GM19463 (cell line): ENCODE results near the gene DDC.
"Not testable (repeated sequence)": the region's sequence is repeated elsewhere in the genome, so short reads cannot be mapped to it uniquely, and the experiment has no call there.

Experiments used
- ATAC-seq: cut with Tn5 transposase; IDR thresholded peaks from one replicate; pipeline ENCODE4 v1.9.1; 2021; ENCODE audit warnings: mild to moderate bottlenecking, moderate library complexity; ENCODE audit not compliant: unreplicated experiment

DDC gene

GRCh38 chr7:50556247-50556991 lies 8.8 kb downstream of the DDC start:
- ATAC-seq: no peak

DNA sequence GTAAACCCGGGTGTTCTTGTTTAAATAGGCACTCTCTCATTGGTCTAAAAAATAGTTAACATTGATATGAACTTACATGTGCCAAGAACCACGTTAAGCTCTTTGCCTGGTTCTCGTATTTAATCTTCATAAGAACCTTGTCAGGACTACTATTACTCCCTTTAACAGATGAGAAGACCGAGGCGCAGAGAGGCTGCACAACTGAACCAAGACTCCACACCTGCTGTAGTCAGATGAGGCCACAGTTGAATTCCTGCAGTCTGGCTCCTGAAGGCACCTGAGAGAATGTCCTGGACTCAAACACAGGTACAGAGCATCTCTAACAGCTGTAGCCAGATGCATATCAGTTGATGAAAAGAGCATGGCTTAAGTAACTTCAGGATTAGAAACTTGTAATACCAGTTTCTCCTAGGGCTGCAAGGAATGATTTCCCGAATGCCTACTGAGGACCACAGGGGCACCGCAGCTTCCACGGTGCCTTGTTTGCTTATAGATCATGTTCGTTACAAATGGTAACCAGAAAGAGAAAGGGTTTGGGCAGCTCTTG lies 9.5 kb downstream of the DDC start:
- no peak for ATAC-seq

DNA sequence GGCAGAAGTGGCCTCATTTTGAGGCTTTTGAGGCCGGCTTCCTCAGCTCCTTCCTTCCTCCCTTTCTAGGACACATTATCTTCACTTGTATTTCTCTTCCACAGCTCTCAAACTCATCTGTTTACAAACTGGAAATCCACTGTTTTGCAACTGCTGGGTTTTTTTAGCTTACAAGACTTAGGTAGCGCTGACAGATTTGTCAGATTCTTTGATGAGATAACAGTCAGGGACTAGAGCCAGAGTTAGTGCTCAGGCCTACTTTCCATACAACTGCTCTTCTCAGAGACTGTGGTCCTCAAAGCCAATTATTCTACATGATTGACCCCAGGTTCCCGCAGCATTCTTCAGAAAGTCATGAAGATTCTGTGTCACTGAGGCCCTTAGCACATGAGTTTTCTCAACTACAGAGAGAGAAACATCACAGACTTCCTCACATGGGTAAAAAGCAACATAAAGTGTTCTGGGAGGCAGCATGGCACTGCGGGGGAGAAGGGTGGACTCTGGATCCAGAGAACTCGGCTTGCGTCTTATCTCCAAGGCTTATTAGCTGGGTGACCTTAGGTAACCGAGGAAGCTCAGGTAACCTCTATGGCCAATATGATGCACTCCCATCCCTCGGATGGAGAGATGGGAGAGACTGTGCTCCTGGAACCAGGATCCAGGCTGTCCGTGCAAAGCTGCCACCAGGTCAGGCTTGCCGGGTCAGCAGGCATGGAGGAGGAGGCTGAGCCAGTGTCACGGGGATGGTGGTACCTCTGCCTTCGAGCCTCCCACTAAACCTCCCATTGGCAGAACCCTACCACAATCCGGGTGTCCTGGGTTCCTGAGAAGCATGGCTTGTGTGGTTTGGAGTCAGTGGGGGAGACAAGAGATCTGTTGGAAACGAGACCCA lies 10.5 kb downstream of the DDC start:
- ATAC-seq: no peak

- no peak for ATAC-seq
Observed at GRCh38 chr7:50553973-50554372, 11.2 kb downstream of the DDC start.

- no peak for ATAC-seq
Observed at GRCh38 chr7:50552921-50553320, 12.3 kb downstream of the DDC start.

DNA sequence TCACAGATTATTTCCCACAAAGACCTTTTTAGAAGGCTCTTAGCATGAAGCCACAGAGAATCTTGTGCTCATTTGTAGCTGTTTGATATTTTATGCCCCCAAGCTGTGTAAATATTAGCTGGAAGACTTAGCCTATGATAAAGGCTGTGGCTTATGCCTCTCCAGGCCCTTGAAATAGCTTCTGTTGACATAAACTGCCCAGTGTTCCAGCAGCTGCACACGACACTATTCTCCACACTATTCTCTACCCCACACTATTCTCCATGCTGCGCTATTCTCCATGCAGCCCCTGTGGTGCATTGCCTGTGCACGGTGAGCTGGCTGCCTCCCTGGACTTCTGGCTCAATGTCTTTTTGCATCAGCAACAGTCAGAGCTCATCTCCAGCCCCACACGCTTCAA lies 13.1 kb downstream of the DDC start:
- ATAC-seq: no peak

DNA sequence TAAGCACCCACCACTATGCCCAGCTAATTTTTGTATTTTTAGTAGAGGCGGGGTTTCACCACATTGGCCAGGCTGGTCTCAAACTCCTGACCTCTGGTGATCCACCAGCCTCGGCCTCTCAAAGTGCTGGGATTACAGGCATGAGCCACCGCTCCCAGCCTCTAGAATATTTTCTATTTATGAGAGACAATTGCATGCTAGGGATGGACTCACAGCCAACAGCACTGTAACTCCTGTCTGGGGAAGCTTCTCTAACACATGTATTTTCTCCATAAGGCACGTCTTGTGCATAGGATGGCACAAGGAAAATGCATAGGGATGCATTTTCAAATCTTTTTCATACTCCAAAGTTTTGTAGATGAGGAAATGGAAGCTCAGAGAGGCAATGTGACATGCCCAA lies 19.6 kb downstream of the DDC start:
- ATAC-seq: not testable (repeated sequence)

- no peak for ATAC-seq
Observed at GRCh38 chr7:50544992-50545391, 20.2 kb downstream of the DDC start.

DNA sequence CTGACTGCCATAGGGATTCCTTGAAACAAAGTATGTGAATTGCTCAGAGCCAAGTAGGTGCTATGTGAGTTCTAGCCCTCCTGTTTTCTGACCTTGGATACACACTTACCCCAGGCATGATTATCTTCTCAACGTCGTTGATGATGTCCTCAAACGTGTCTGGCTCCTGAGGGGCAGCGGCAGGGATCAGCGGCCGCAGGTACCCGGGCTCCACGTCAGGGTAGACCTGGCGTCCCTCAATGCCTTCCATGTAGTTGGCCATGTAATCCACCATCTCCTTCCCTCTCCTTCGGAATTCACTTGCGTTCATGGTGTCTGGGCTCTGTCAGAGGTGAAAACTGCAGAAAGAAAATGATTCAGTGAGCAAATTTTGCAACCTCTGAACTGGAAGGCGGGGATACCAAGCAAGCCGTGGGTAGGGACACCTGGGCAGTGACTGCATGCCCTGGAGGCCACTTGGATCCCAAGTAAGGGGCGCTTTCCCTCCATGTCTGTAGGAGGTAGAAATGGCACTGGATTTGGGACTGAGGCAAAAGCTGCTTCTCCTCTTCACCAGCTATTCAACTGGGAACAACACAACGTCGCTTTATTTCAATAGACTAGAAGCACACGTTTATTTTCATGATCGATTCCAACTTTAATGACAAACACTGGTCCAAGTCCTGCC lies 21.3 kb downstream of the DDC start:
- ATAC-seq: no peak

DNA sequence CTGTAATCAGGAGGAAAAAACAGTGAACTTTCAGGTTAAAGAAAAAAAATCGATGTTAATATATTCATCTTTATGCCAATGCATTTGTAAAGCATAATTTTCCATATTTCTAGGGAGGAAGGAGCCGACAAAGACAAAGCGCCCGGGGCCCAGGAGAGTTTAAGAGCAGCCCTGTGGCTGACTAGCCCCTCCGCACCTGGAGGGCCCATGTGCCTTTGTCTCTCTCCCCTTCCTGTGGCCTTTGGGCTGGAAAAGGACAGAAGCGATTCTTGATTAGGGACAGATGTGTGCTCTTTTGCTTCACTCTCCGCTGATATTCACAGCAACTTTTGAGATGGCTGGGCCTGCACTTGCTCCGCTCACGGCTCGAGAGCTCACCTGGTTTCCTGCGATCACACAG lies 23.1 kb downstream of the DDC start:
- no peak for ATAC-seq

- ATAC-seq: no peak
Observed at GRCh38 chr7:50540785-50541579, 24.2 kb downstream of the DDC start.

GRCh38 chr7:50539725-50540124 lies 25.5 kb downstream of the DDC start:
- no peak for ATAC-seq

GRCh38 chr7:50538478-50538877 lies 26.7 kb downstream of the DDC start:
- no peak for ATAC-seq

DNA sequence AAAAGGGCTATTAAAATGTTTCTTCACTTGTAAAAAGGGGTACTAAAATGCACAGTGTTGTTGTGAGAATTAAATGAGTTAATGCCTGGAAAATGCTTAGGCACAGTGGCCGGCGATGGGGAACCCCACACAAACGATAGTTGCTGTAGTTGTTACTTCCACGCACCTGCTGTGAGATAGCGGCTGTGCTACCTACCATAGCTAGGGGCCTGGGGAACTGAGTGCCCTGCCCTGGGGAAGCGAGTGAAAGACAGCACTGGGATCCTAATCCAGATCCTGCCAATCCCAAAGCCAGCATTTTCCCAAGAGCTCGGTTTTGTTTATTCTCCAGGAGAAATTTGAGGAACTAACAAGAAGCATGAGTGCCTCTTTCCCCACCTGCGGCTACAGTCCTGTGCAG lies 27.8 kb downstream of the DDC start:
- no peak for ATAC-seq

DNA sequence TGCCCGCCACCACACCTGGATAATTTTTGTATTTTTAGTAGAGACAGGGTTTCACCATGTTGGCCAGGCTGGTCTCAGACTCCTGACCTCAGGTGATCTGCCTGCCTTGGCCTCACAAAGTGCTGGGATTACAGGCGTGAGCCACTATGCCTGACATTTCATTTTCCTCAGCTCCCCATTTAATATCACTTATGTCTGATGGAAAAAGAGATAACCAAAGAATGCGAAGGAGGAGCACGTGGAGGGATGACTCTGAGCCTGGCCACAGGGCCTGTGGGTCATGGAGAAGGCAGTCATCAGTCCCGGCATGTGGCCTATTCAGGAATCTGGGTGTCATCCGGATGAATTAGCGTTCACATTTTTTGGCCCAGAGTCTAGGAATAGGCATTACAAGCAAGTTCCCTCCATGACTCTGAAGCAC lies 29.9 kb downstream of the DDC start:
- ATAC-seq: not testable (repeated sequence)

DNA sequence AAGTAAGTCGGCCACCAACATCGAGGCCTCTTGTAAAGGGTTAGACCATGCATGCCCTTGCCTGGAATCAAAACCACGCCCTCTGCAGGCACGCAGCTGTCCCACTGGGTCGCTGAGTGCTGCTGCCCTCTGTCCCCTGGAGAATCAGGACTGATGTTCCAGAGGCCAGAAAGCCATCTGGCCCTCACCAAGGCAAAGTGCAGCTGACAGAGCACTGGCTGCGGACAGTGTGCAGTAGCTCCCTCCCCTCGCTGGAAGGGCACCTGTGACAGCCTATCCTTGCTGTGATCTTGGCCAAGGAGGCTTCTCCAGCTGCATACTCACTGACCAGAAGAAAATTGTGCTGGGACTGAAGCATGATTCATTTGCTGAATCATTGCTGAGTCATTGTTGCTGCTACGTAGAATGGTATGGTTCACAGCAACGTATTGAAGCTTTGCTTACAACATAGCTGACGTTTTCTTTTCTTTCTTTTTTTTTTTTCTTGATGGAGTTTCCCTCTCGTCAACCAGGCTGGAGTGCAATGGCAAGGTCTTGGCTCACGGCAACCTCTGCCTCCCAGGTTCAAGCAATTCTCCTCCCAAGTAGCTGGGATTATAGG lies 30.4 kb downstream of the DDC start:
- ATAC-seq: no peak

DNA sequence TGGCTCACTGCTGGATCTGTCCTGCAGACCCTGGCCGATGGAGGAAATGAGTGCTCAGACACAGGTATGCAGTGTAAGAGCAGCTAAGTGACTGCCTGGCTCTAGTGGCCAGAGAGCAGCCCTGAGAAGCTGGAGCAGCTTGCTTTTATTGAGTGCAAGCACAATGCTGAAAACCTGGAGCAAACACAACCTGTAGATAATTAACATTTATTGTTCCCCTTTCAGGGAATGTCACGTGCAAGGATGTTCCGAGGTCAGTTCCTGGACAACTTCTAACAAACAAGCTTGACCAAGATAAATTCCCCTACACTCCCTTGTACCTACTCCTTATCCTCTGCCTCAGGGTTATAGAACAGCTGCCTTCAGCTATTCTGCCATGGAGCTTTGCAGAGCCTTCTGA lies 31.3 kb downstream of the DDC start:
- no peak for ATAC-seq

GRCh38 chr7:50531928-50532327 lies 33.3 kb downstream of the DDC start:
- no peak for ATAC-seq

DNA sequence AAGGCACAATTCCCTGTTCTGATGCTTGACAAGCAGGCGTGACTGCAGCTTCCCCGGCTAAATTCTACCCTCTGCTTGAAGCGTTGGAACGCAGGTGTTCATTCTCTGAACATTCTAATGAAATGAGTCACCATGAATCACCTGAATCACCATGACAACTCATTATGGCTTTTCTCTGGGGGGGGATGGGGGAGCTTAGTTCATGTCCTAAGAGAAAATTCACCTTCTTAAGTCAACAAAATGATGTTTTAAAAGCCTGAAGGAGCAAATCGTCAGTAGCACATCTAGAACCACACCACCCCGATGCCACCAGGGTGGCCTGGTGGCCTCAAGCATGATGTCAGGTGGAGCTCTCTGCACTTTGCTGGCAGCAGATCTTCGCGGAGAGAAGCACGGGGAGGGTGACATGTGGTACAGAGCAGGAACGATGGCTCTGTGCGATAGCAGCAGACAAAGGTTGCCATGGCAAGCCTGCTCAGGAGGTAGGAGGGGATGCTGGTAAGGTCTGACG lies 33.7 kb downstream of the DDC start:
- no peak for ATAC-seq

DNA sequence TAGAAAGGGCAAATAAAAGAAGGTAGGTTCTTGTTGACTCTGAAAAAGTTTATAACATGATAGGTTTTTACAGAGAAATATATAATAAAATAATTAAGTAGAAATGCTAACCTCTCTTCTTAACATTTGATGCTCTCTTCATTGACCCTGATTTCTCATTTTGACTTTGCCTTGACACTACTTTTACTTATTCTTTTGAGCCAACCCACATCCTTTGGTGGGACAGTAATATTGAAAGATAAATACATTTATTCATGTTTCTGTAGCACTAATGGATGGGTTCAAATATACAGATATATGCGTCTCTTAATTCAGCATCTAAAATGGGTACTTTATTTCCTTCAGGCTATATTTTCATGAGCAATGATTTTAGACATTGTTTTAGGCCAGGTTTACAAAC lies 34.4 kb downstream of the DDC start:
- no peak for ATAC-seq
